Thoracic aorta (tissue), 2 donors: ENCODE data around the gene DMXL2. TPM values are rescaled to one million over a fixed set of nuclear protein-coding genes. Genes with fewer than 3 reads are reported as not detected.
"Not testable (repeated sequence)": the region's sequence is repeated elsewhere in the genome, so short reads cannot be mapped to it uniquely, and the experiment has no call there.

ENCODE experiments used
- ATAC-seq: fragments of 150-250 bp; one replicate; pipeline ENCODE4 v1.8.0; 2017; ENCODE audit warnings: low read depth; ENCODE audit not compliant: insufficient number of reproducible peaks, low FRiP score
- DNase-seq: peaks from one replicate; pipeline ENCODE4 v3.0.0-alpha.2; 2020; ENCODE audit warnings: low spot score
- H3K27ac ChIP-seq, 2 donors: fragments of 200-600 bp; sonication (generic); 1 replicate in 1 of 2; 2 replicates in 1 of 2; pipeline ENCODE4 v1.5.1; 2016; ENCODE audit warnings: mild to moderate bottlenecking in 2 of 2, moderate library complexity in 2 of 2
- H3K27me3 ChIP-seq: fragments of 200-600 bp; sonication (generic); replicated peaks from 2 replicates; pipeline ENCODE4 v1.6.0; 2016; ENCODE audit warnings: mild to moderate bottlenecking; ENCODE audit not compliant: insufficient read depth
- H3K36me3 ChIP-seq: fragments of 200-600 bp; sonication (generic); one replicate; pipeline ENCODE4 v1.5.1; 2016
- H3K4me1 ChIP-seq, 2 donors: fragments of 200-600 bp; sonication (generic); 1 replicate in 1 of 2; 2 replicates in 1 of 2; pipeline versions ENCODE4 v1.5.1 to v1.6.0; 2016; ENCODE audit warnings: low read depth in 2 of 2, mild to moderate bottlenecking in 1 of 2; ENCODE audit not compliant: control insufficient read depth in 1 of 2
- H3K4me3 ChIP-seq: fragments of 200-600 bp; sonication (generic); 2 replicates; pipeline ENCODE4 v1.5.1; 2016; ENCODE audit warnings: mild to moderate bottlenecking
- H3K9me3 ChIP-seq: fragments of 200-600 bp; sonication (generic); 2 replicates; pipeline ENCODE4 v1.5.1; 2016
- total RNA-seq, 2 donors: library from RNA; depleted of rRNA; stranded (reverse); fragments of >200 nt; gene quantifications; one replicate each; pipeline versions ENCODE4 v1.1.0 to v1.2.3, GENCODE V29; 2016
- TF ChIP-seq, protein P1 (sequence below): fragments of 200-600 bp; sonication (generic); IDR thresholded peaks from one replicate; pipeline ENCODE4 v1.5.1; 2019; ENCODE audit warnings: antibody characterized with exemption

DMXL2 gene
- total RNA-seq, 2 donors from 2014 or later = 20.3 to 45.9 TPM

DNA sequence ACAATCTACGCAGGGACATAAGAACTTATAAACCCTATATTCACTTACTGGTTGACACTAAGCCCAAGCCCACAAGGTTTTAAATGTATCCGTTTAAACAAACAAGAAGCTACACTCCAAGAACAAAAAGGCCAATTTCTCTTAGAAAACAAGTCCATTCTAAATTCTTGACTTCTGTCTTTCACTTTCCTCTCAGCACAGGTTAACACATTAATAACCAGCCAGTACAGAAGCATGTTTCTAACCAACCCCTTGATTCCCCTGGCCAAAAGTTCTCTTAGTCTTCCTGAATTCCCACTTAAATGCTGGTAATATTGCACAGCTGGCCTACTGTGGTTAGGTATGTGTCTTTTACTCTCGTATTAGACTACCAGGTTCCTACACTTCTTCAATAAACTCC lies 4.7 kb downstream of the DMXL2 start:
- no peak for DNase-seq
- no peak for ATAC-seq
- Histone ChIP-seq H3K27me3 (no peaks in the 10 kb centered on the region), H3K27ac (no peak overlapping the region), H3K36me3 (no peaks in the 10 kb centered on the region), H3K4me3 (no peak overlapping the region), H3K9me3 (no peaks in the 10 kb centered on the region), H3K4me1 (peaks cover 9 to 12% of the 10 kb centered on the region in 2 donors)
- TF ChIP-seq, protein P1, sequence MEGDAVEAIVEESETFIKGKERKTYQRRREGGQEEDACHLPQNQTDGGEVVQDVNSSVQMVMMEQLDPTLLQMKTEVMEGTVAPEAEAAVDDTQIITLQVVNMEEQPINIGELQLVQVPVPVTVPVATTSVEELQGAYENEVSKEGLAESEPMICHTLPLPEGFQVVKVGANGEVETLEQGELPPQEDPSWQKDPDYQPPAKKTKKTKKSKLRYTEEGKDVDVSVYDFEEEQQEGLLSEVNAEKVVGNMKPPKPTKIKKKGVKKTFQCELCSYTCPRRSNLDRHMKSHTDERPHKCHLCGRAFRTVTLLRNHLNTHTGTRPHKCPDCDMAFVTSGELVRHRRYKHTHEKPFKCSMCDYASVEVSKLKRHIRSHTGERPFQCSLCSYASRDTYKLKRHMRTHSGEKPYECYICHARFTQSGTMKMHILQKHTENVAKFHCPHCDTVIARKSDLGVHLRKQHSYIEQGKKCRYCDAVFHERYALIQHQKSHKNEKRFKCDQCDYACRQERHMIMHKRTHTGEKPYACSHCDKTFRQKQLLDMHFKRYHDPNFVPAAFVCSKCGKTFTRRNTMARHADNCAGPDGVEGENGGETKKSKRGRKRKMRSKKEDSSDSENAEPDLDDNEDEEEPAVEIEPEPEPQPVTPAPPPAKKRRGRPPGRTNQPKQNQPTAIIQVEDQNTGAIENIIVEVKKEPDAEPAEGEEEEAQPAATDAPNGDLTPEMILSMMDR = no peak

DNA sequence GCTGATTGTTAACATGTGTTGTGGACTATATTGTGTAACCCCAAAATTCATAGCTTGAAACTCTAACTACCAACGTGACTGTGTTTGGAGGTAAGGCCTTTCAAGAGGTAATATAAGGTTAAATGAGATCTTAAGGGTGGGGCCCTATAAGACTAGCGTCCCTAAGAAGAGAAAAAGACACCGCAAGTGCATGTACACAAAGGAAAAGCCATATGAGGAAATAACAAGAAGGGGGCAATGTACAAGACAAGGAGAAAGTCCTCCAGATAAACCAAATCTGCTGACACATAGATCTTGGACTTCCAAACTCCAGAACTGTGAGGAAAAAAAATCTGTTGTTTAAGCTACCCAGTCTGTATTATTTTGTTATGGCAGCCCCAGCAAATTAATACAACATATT lies 8.6 kb downstream of the DMXL2 start:
- Histone ChIP-seq H3K4me1 (no peaks in the 10 kb centered on the region), H3K27me3 (no peaks in the 10 kb centered on the region), H3K36me3 (no peaks in the 10 kb centered on the region), H3K9me3 (no peaks in the 10 kb centered on the region), H3K27ac (no peak overlapping the region), H3K4me3 (no peak overlapping the region)
- ATAC-seq (no peak), DNase-seq (no peak)
- TF ChIP-seq, protein P1 = no peak

DNA sequence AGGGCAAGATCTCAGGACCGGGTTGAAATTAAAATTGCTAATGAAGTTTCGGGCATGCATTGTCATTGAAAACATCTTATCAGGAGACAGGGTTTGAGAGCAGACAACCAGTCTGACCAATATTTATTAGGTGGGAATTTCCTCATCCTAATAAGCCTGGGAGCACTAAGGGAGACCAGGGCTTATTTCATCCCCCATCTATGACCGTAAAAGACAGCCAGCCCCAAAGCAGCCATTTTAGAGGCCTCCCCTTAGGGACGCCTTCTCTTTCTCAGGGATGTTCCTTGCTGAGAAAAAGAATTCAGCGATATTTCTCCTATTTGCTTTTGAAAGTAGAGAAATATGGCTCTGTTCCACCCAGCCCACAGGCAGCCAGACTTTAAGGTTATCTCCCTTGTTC lies 9.9 kb downstream of the DMXL2 start:
- not testable (repeated sequence) for H3K4me3 ChIP-seq, H3K9me3 ChIP-seq, H3K27me3 ChIP-seq, H3K4me1 ChIP-seq, H3K27ac ChIP-seq, H3K36me3 ChIP-seq, ATAC-seq, DNase-seq

DNA sequence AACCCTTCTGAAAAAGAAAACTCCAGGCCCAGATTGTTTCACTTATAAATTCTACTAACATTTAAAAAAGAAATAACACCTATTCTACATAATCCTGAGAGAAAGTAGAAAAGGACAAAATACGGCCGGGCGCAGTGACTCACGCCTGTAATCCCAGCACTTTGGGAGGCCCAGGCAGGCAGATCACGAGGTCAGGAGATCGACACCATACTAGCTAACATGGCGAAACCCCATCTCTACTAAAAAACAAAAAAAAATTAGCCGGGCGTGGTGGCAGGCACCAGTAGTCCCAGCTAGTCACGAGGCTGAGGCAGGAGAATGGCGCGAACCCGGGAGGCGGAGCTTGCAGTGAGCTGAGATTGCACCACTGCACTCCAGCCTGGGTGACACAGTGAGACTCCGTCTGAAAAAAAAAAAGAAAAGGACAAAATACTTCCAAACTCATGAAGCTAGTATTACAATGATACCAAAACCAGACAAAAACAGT lies 19.1 kb downstream of the DMXL2 start:
- H3K9me3 ChIP-seq, ATAC-seq, H3K27ac ChIP-seq, H3K4me3 ChIP-seq, H3K4me1 ChIP-seq, H3K27me3 ChIP-seq, DNase-seq, H3K36me3 ChIP-seq: not testable (repeated sequence)

DNA sequence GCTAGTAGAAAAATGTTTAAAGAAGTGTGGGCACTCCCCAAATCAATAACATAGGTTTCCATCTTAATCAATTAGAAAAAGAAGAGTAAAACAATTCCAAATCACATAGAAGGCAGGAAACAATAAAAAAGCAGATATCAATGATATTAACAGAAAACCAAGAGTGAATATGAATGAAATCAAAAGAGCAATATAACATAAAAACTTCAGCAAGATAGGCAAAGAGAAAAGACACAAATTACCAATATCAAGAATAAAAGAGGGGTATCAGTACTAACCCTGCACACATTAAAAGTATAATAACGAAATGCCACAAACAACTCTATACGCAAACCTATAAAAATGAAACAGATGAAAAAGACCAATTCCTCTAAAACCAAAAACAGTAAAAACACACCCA lies 19.6 kb downstream of the DMXL2 start:
- no peak for DNase-seq
- ATAC-seq = no peak
- H3K27me3 ChIP-seq = no peaks in the 10 kb centered on the region
- H3K4me3 ChIP-seq = no peak overlapping the region
- no peak overlapping the region for H3K27ac ChIP-seq
- H3K36me3 ChIP-seq = no peaks in the 10 kb centered on the region
- H3K9me3 ChIP-seq = no peaks in the 10 kb centered on the region
- H3K4me1 ChIP-seq = no peaks in the 10 kb centered on the region
- TF ChIP-seq, protein P1 = no peak

DNA sequence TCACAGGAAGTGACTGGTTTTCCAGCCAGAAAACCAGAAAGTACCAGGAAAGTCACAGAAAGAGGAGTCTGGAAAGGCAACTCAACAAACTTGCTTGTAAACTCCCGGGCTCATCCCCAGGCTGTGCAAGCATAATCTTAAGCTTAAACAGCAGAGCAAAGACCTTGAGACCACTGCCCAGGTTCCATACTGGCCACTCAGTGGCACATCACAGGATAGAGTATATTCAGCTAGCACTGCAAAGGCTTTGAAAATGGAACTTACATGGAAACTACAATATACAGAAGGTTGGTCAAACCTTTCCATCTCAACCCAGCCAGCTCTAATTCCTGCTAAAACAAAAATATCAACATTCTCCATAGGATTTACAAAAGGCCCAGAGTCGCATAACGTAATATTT lies 20.1 kb downstream of the DMXL2 start:
- TF ChIP-seq, protein P1 = no peak
- no peak overlapping the region for H3K4me3 ChIP-seq
- no peaks in the 10 kb centered on the region for H3K9me3 ChIP-seq
- H3K27ac ChIP-seq = no peak overlapping the region
- ATAC-seq (no peak), DNase-seq (no peak)
- H3K27me3 ChIP-seq = no peaks in the 10 kb centered on the region
- no peaks in the 10 kb centered on the region for H3K36me3 ChIP-seq
- H3K4me1 ChIP-seq = no peaks in the 10 kb centered on the region
